Measurements from ENCODE around the gene VSX2.
"Not testable (repeated sequence)": the region's sequence is repeated elsewhere in the genome, so short reads cannot be mapped to it uniquely, and the experiment has no call there.

Gene VSX2

GRCh38 chr14:74263181-74263580 lies 23.9 kb downstream of the VSX2 start:
- no peak for TF ChIP-seq CTCF (IDR thresholded peaks at IDR 0.05; ENCODE audit: low read depth, low read length)
- no peak overlapping the region for H3K4me3 ChIP-seq (replicated peaks in 1 of 2; ENCODE audit: low read depth in 2 of 2, low read length in 2 of 2)
- DNase-seq (ENCODE audit: low read depth in 2 of 2): no peak

- no peak for DNase-seq (ENCODE audit: low read depth in 2 of 2)
- H3K4me3 ChIP-seq (replicated peaks in 1 of 2; ENCODE audit: low read depth in 2 of 2, low read length in 2 of 2): no peak overlapping the region
- TF ChIP-seq CTCF (IDR thresholded peaks at IDR 0.05; ENCODE audit: low read depth, low read length): no peak
These were observed 24.7 kb downstream of the VSX2 start for GRCh38 chr14:74263921-74264320.

- DNase-seq (ENCODE audit: low read depth in 2 of 2): no peak
- TF ChIP-seq CTCF (IDR thresholded peaks at IDR 0.05; ENCODE audit: low read depth, low read length): no peak
- no peak overlapping the region for H3K4me3 ChIP-seq (replicated peaks in 1 of 2; ENCODE audit: low read depth in 2 of 2, low read length in 2 of 2)
These were observed 26.2 kb downstream of the VSX2 start for GRCh38 chr14:74265301-74265965.

- H3K4me3 ChIP-seq (replicated peaks in 1 of 2; ENCODE audit: low read depth in 2 of 2, low read length in 2 of 2): no peak overlapping the region
- no peak for TF ChIP-seq CTCF (IDR thresholded peaks at IDR 0.05; ENCODE audit: low read depth, low read length)
These were observed 28.3 kb downstream of the VSX2 start for GRCh38 chr14:74267588-74267987.

GRCh38 chr14:74270382-74271177 lies 31.3 kb downstream of the VSX2 start:
- DNase-seq (ENCODE audit: low read depth in 2 of 2): peak; percentile 32 to 87
- H3K4me3 ChIP-seq (replicated peaks in 1 of 2; ENCODE audit: low read depth in 2 of 2, low read length in 2 of 2): not testable (repeated sequence)

More at GRCh38 chr14:74267588-74267987, 28.3 kb downstream of the VSX2 start:
- DNase-seq (ENCODE audit: low read depth in 2 of 2): peak in 1 of 2 donors; percentile 16

- no peak for TF ChIP-seq CTCF (IDR thresholded peaks at IDR 0.05; ENCODE audit: low read depth, low read length)
- H3K4me3 ChIP-seq (replicated peaks in 1 of 2; ENCODE audit: low read depth in 2 of 2, low read length in 2 of 2): no peak overlapping the region
- DNase-seq (ENCODE audit: low read depth in 2 of 2): no peak
These were observed 32.1 kb downstream of the VSX2 start for GRCh38 chr14:74271365-74271764.

- peak; percentile 78 to 93 for DNase-seq (ENCODE audit: low read depth in 2 of 2)
- TF ChIP-seq CTCF (IDR thresholded peaks at IDR 0.05; ENCODE audit: low read depth, low read length): no peak
- no peak overlapping the region for H3K4me3 ChIP-seq (replicated peaks in 1 of 2; ENCODE audit: low read depth in 2 of 2, low read length in 2 of 2)
These were observed 36.1 kb downstream of the VSX2 start for GRCh38 chr14:74275241-74275841.

All from cardiac fibroblast (primary cell).